Activated CD4-positive, alpha-beta T cell treated with anti-CD3 and anti-CD28 coated beads for 36 hours (primary cell): ENCODE results near the gene OPRL1. TPM values are rescaled to one million over a fixed set of nuclear protein-coding genes. Genes with fewer than 3 reads are reported as not detected.
A peak's percentile ranks its signal among the peaks of the same experiment; 100 is the strongest.
"Not testable (repeated sequence)": the region's sequence is repeated elsewhere in the genome, so short reads cannot be mapped to it uniquely, and the experiment has no call there.

Experiments used
- ATAC-seq: fragments of 200-7000 bp; cut with Tn5 transposase; one replicate; pipeline ENCODE4 v1.10.0; 2021; ENCODE audit warnings: mild to moderate bottlenecking, moderate library complexity
- CTCF ChIA-PET: fragments of 350-600 bp; sonication (Branson Sonifier 250); formaldehyde crosslinking; loops from one replicate; lab custom pipeline; 2021; ENCODE audit warnings: antibody characterized with exemption; lab: Charles Lee
- POLR2A ChIA-PET: fragments of 350-600 bp; sonication (Branson Sonifier 250); formaldehyde crosslinking; loops from one replicate; lab custom pipeline; 2021; ENCODE audit warnings: antibody characterized with exemption, inconsistent platforms; lab: Charles Lee
- DNase-seq: peaks from one replicate; pipeline ENCODE4 v3.0.0-alpha.2; 2020
- H3K27ac Mint-ChIP-seq: one replicate; pipeline ENCODE4 v1.8.0; 2021; ENCODE audit warnings: mixed read lengths
- H3K27me3 Mint-ChIP-seq: one replicate; pipeline ENCODE4 v1.8.0; 2021; ENCODE audit warnings: mixed read lengths
- H3K36me3 Mint-ChIP-seq: one replicate; pipeline ENCODE4 v1.8.0; 2021; ENCODE audit warnings: low read depth, mixed read lengths
- H3K4me1 Mint-ChIP-seq: one replicate; pipeline ENCODE4 v1.8.0; 2021; ENCODE audit warnings: mixed read lengths
- H3K4me3 Mint-ChIP-seq: one replicate; pipeline ENCODE4 v1.8.0; 2021; ENCODE audit warnings: mild to moderate bottlenecking, moderate library complexity, mixed read lengths
- H3K9me3 Mint-ChIP-seq: one replicate; pipeline ENCODE4 v1.8.0; 2021; ENCODE audit warnings: low read depth, mixed read lengths
- intact Hi-C, 2 experiments: fragments of 100-400 bp; cut with DNase I in 1 of 2; cut with micrococcal nuclease in 1 of 2; formaldehyde crosslinking; loops; one replicate each; pipeline versions ENCODE4 v1.14.2 to v1.15.1; 2022 to 2024; cut with DNase I, micrococcal nuclease
- total RNA-seq, 2 experiments: library from RNA; stranded (reverse); gene quantifications; one replicate each; pipeline ENCODE4 v1.2.3, GENCODE V29; 2021

The OPRL1 gene
- total RNA-seq, 2 experiments from 2014 or later, result 0.42 to 0.50 TPM

DNA sequence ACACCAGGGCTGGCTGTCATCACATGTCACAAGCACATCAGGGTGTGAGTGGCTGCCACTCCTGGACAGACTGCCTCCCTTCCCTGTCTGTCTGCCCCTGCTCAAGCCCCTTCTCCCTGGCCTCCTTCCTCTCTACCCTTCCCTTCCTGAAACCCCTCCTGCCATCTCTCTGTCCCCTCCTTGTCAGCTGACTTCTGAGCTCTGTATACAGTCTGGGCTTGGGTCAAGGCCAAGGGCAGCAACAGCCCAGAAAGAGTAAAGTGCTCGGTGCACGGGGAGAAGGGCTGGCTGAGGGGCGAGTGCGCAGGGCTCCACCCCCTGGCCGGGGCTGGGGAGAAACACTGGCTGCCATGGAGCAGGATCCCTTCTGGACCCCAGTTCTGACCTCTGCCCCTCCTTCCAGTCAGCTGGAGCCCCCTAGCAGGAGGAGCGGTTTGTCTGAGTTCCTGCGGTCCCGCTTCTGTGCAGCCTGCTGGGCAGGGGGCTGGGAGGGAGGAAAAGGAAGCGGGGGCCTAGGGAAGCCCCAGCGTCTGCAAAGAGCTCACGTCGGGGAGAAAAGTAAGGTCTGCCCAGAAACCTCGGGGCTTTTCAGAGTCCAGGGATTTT is 2.3 kb downstream of the OPRL1 start:
- no peak for ATAC-seq
- H3K27ac Mint-ChIP-seq, result no peak overlapping the region
- CTCF ChIA-PET, result no interaction called here
- POLR2A ChIA-PET, result no interaction called here
- no peak for DNase-seq
- peaks cover 4% of the 10 kb centered on the region for H3K27me3 Mint-ChIP-seq
- peaks cover 29% of the 10 kb centered on the region for H3K4me1 Mint-ChIP-seq
- peaks cover 2% of the 10 kb centered on the region for H3K36me3 Mint-ChIP-seq
- intact Hi-C loops, result loop anchor here in 1 of 2 experiments (5.0 kb wide), 1 partner anchor 175 kb away; the partner anchor contains the start of gene PCMTD2
- H3K9me3 Mint-ChIP-seq, result no peaks in the 10 kb centered on the region
- H3K4me3 Mint-ChIP-seq, result peak overlapping the region; percentile 10

DNA sequence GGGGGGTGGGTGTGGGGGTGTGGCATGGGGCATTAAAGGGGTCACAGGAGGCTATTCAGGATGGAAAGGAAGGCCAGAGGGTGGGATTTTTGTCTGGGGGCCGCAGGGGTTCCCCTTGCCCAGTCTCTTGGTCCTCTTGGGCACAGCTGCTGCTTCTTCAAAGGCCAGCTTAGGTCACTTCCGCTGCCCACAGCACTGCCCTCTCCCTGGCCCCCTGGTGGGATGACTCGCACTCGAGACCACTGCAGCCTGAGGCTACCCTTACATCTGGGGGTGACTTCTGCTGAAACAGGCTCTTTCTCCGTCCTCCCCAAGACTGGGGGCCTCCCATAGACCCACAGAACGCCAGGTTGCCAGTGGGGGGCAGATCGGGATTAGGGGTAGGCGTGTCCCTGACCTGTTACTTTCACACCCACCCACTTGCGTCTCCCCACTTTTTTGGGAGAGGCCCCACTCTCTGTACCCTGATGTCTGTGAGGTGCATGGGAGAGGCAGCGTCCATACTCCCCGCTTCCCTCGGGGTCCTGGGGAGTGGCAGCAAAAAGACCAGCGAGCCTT is 3.0 kb downstream of the OPRL1 start:
- ATAC-seq (no peak), DNase-seq (no peak)
- intact Hi-C loops, result loop anchor here (1.0 to 5.0 kb wide), 2 partner anchors 37 to 174 kb away; partner anchors contain the start of gene PCMTD2 (in 1 of the 2)
- H3K27me3 Mint-ChIP-seq, result peaks cover 4% of the 10 kb centered on the region
- peak overlapping the region; percentile 68 for H3K4me3 Mint-ChIP-seq
- H3K27ac Mint-ChIP-seq, result no peak overlapping the region
- H3K36me3 Mint-ChIP-seq, result peaks cover 1% of the 10 kb centered on the region
- H3K4me1 Mint-ChIP-seq, result peaks cover 27% of the 10 kb centered on the region
- H3K9me3 Mint-ChIP-seq, result no peaks in the 10 kb centered on the region
- ChIA-PET POLR2A (no interaction called here), CTCF (interaction anchor here (1.3 to 3.0 kb wide), 5 partner anchors 17 to 42 kb away, joined by 3 to 23 read pairs (median 6); no protein-coding TSS in a partner anchor)

DNA sequence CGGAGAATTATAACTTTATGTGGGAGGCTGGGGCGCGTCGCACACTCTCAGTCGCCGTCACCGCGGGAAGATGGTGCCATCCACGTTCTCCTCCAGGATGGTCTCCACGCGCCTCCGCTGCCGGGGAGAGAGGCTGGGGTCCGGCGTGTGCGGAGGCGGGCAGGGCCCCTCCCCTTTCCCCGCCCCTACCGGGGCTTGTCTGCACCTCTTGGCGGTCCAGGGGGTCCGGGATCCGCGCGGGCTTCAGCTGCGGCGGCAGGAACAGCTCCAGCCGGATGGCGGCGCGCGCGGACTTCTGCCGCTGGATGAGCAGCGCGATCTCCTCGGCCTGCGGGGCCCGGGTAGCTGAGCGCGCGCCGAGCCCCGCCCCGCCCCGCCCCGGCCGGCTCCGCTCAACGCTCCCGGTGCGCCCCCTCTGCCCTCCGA is 3.5 kb downstream of the OPRL1 start:
- Mint-ChIP-seq H3K36me3 (no peaks in the 10 kb centered on the region), H3K4me1 (peaks cover 26% of the 10 kb centered on the region), H3K9me3 (no peaks in the 10 kb centered on the region), H3K4me3 (peak overlapping the region; percentile 68), H3K27ac (no peak overlapping the region), H3K27me3 (peaks cover 4% of the 10 kb centered on the region)
- ChIA-PET POLR2A (no interaction called here), CTCF (interaction anchor here (0.8 to 3.0 kb wide), 7 partner anchors 16 to 43 kb away, joined by 3 to 23 read pairs (median 6); no protein-coding TSS in a partner anchor)
- DNase-seq (peak; percentile 86), ATAC-seq (peak; percentile 59)
- intact Hi-C loops, result loop anchor here (1.0 to 5.0 kb wide), 2 partner anchors 37 to 174 kb away; partner anchors contain the start of gene PCMTD2 (in 1 of the 2)

DNA sequence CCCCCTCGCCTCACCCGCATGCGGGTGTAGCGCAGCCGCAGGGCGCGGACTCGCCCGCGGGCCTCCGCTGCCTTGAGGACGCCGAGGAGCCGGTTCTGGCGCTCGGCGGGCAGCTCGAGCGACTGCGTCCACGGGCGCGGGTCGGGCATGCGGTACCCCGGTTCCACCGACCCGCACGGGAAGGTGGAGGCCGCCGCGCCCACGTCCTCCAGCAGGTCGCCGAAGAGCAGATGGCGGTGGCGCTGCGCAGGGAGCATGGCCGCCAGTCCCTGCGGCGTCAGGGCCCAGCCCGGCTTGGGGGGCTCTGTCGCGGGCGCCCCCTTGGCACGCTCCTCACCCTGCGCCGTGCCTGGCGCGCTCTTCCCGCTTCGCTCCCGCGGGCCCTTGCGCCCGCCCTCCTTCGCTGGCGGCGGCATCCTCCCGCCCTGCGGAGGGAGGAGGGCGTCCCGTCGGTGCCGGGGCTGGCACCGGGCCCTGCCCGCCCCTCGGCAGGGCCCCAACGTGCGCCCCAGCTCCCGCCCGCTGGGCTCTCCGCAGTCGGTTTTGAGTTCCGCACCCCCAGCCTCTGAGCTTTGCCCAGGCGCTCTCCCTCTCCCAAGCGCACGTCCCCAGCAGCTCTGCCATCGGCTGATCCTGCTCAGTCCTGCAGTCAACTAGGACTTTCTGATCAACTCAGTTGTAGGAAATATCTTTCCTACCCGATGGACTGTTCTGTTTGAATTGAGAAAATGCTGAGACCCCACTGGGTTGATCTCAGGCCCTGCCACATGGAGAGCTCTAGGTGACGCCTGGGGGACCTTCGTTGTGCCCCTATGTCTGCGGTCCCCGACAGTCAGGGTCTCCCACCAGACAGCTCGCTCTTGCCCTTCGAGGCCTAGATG is 4.2 kb downstream of the OPRL1 start, which contains the start of gene LKAAEAR1:
Gene LKAAEAR1 (minus strand): TSS at position 595 of the 881 bp plus-strand sequence. CDS start 179 bp downstream, at position 416.
- no peaks in the 10 kb centered on the region for H3K36me3 Mint-ChIP-seq
- DNase-seq (no peak), ATAC-seq (peak; percentile 2)
- H3K4me3 Mint-ChIP-seq, result peak within 1 kb of the TSS; percentile 74
- intact Hi-C loops, result loop anchor here (1.0 to 5.0 kb wide), 2 partner anchors 36 to 173 kb away; partner anchors contain the start of gene PCMTD2 (in 1 of the 2)
- H3K27ac Mint-ChIP-seq, result peak within 1 kb of the TSS; percentile 60
- no peaks in the 10 kb centered on the region for H3K9me3 Mint-ChIP-seq
- peaks cover 26% of the 10 kb centered on the region for H3K4me1 Mint-ChIP-seq
- ChIA-PET POLR2A (no interaction called here), CTCF (interaction anchor here (0.5 to 3.0 kb wide), 9 partner anchors 16 to 128 kb away, joined by 3 to 23 read pairs (median 3); partner anchors contain the start of gene UCKL1)
- peaks cover 4% of the 10 kb centered on the region for H3K27me3 Mint-ChIP-seq

DNA sequence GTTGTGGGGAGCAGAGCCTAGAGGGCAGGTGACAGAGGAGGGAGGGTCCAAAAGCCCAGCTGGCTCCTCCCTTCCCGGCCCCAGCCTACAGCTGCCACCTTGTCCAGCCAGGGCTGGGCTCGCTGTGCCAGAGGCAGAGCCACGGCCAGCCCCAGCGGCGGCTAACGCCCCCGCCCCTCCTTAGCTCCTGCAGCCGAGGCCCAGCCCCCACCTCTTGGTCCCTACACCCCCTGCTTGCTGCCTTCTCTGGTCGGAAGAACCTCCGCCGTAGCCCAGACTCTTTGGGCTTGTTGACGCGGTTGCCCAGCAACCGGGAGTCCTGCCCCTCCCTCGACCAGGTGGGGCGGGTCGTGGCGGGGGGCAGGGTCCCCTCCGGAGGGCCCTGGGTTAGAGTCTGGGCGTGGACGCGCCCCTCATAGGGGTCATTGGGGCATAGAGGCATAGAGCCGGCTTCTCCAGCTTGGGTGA is 4.8 kb downstream of the OPRL1 start:
- Mint-ChIP-seq H3K27ac (no peak overlapping the region), H3K4me1 (peaks cover 26% of the 10 kb centered on the region), H3K27me3 (peaks cover 4% of the 10 kb centered on the region), H3K36me3 (no peaks in the 10 kb centered on the region), H3K9me3 (no peaks in the 10 kb centered on the region), H3K4me3 (peak overlapping the region; percentile 74)
- ChIA-PET CTCF (interaction anchor here (0.8 to 3.0 kb wide), 4 partner anchors 15 to 112 kb away, joined by 3 to 23 read pairs (median 9); no protein-coding TSS in a partner anchor), POLR2A (no interaction called here)
- intact Hi-C loops, result loop anchor here in 1 of 2 experiments (5.0 kb wide), 1 partner anchor 173 kb away; the partner anchor contains the start of gene PCMTD2
- no peak for DNase-seq
- ATAC-seq, result no peak

DNA sequence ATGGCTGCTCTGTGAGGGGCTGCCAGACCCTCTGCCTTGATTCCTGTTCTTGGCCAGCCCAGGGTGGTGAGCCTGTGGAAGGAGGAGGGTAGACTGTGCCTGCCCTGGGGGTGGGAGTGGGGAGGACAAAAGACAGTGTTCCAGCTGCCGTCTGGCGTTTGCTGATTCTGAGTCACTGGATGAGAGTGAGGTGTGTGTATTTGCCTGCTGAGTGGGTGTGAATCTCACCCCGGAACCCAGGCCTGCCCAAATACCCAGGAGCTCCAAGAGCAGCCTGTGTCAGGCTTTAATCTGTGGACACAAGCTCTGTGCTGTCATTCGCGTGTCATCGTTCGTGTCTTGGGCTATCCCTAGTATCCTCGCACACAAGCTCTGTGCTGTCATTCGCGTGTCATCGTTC is 6.9 kb downstream of the OPRL1 start:
- peaks cover 4% of the 10 kb centered on the region for H3K27me3 Mint-ChIP-seq
- H3K4me3 Mint-ChIP-seq, result no peak overlapping the region
- ATAC-seq, result no peak
- H3K4me1 Mint-ChIP-seq, result peaks cover 18% of the 10 kb centered on the region
- no peak for DNase-seq
- H3K27ac Mint-ChIP-seq, result no peak overlapping the region
- CTCF ChIA-PET, result no interaction called here
- POLR2A ChIA-PET, result no interaction called here
- intact Hi-C loops, result no loop called here
- H3K36me3 Mint-ChIP-seq, result no peaks in the 10 kb centered on the region
- no peaks in the 10 kb centered on the region for H3K9me3 Mint-ChIP-seq

DNA sequence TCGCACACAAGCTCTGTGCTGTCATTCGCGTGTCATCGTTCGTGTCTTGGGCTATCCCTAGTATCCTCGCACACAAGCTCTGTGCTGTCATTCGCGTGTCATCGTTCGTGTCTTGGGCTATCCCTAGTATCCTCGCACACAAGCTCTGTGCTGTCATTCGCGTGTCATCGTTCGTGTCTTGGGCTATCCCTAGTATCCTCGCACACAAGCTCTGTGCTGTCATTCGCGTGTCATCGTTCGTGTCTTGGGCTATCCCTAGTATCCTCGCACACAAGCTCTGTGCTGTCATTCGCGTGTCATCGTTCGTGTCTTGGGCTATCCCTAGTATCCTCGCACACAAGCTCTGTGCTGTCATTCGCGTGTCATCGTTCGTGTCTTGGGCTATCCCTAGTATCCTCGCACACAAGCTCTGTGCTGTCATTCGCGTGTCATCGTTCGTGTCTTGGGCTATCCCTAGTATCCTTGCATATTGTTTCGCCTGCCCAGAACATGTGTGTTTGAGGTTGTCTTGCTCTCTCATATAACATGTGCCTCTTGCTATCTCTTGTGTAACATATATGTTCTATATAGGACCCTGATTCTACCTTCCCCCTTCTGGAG is 7.4 kb downstream of the OPRL1 start:
- intact Hi-C loops, H3K27me3 Mint-ChIP-seq, H3K36me3 Mint-ChIP-seq, ATAC-seq, H3K27ac Mint-ChIP-seq, H3K9me3 Mint-ChIP-seq, POLR2A ChIA-PET, H3K4me3 Mint-ChIP-seq, DNase-seq, CTCF ChIA-PET: not testable (repeated sequence)
- peaks cover 13% of the 10 kb centered on the region for H3K4me1 Mint-ChIP-seq

DNA sequence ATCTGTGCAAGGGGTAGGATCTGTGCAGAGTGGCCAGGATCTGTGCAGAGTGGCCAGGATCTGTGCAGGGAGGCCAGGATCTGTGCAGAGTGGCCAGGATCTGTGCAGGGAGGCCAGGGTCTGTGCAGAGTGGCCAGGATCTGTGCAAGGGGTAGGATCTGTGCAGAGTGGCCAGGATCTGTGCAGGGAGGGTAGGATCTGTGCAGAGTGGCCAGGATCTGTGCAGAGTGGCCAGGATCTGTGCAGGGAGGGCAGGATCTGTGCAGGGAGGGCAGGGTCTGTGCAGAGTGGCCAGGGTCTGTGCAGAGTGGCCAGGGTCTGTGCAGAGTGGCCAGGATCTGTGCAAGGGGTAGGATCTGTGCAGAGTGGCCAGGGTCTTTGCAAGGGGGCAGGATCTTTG is 8.7 kb downstream of the OPRL1 start:
- CTCF ChIA-PET, ATAC-seq: not testable (repeated sequence)

DNA sequence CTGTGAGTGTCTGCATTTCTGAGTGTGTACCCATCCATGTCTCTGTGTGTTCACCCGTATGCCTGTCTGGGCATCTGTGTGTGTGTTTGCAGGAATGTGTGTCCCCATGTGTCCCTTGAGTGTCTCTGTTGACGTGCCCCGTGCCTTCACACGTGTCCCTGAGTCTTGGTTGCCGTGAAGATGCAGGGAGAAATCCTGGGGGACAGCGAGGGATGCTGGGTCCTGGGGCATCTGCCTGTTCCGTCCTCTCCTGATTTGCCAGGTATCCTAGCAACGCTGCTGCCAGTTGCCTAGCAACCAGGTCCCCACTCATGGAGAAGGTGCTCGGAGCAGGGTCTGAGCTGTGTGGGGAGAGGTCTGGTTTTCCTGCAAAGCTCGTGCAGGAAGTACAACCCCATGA is 10.3 kb downstream of the OPRL1 start:
- CTCF ChIA-PET, result interaction anchor here (0.8 to 1.2 kb wide), 2 partner anchors 11 to 13 kb away, joined by 3 read pairs; no protein-coding TSS in a partner anchor
- no peak for ATAC-seq
- POLR2A ChIA-PET, result no interaction called here
- no peak for DNase-seq
- Mint-ChIP-seq H3K4me3 (no peak overlapping the region), H3K4me1 (no peaks in the 10 kb centered on the region), H3K27ac (no peak overlapping the region), H3K9me3 (no peaks in the 10 kb centered on the region), H3K36me3 (no peaks in the 10 kb centered on the region), H3K27me3 (no peaks in the 10 kb centered on the region)
- intact Hi-C loops, result no loop called here

More for the DNA sequence above, 8.7 kb downstream of the OPRL1 start:
- H3K4me1 Mint-ChIP-seq, H3K27ac Mint-ChIP-seq, intact Hi-C loops, POLR2A ChIA-PET, H3K27me3 Mint-ChIP-seq, DNase-seq, H3K36me3 Mint-ChIP-seq, H3K9me3 Mint-ChIP-seq, H3K4me3 Mint-ChIP-seq: not testable (repeated sequence)

DNA sequence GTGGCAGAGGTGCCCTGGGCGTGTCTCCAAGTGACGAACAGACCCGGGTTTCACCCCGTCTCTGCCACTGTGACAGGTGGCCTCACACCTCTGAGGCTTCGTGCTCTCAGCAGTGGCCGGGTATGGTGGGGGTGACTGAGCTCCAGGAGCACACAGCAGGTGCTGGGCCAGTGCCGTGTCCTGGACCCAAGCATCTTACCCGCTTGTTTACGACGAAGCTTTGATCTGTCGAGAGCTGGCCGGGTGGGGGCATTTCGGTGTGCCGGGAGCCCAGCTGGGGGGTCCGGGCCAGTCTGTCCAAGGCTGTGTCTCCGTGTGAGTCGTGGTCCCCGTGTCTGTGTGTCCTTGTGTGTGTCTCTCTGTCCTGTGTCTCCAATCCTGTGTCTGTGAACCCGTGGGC is 11.5 kb downstream of the OPRL1 start:
- CTCF ChIA-PET, result interaction anchor here (0.7 to 0.9 kb wide), 2 partner anchors 10 to 15 kb away, joined by 3 read pairs; no protein-coding TSS in a partner anchor
- POLR2A ChIA-PET, result no interaction called here
- Mint-ChIP-seq H3K9me3 (no peaks in the 10 kb centered on the region), H3K27me3 (no peaks in the 10 kb centered on the region), H3K4me1 (no peaks in the 10 kb centered on the region), H3K36me3 (no peaks in the 10 kb centered on the region), H3K27ac (no peak overlapping the region), H3K4me3 (no peak overlapping the region)
- intact Hi-C loops, result no loop called here
- DNase-seq, result no peak
- no peak for ATAC-seq
